Lower leg skin (tissue), 3 donors: ENCODE results near the gene PRKCZ.

ENCODE experiments used
- POLR2A ChIP-seq, 2 donors: fragments of 450-650 bp; IDR thresholded peaks; one replicate each; pipeline ENCODE4 v1.6.1; 2016 to 2017; ENCODE audit warnings: antibody characterized with exemption in 2 of 2, mild to moderate bottlenecking in 1 of 2, moderate library complexity in 1 of 2
- TF ChIP-seq, protein P1 (sequence below), 3 donors: fragments of 450-650 bp; IDR thresholded peaks; one replicate each; pipeline ENCODE4 v1.5.1; 2016; ENCODE audit warnings: antibody characterized with exemption in 3 of 3, mild to moderate bottlenecking in 3 of 3, moderate library complexity in 2 of 3

DNA sequence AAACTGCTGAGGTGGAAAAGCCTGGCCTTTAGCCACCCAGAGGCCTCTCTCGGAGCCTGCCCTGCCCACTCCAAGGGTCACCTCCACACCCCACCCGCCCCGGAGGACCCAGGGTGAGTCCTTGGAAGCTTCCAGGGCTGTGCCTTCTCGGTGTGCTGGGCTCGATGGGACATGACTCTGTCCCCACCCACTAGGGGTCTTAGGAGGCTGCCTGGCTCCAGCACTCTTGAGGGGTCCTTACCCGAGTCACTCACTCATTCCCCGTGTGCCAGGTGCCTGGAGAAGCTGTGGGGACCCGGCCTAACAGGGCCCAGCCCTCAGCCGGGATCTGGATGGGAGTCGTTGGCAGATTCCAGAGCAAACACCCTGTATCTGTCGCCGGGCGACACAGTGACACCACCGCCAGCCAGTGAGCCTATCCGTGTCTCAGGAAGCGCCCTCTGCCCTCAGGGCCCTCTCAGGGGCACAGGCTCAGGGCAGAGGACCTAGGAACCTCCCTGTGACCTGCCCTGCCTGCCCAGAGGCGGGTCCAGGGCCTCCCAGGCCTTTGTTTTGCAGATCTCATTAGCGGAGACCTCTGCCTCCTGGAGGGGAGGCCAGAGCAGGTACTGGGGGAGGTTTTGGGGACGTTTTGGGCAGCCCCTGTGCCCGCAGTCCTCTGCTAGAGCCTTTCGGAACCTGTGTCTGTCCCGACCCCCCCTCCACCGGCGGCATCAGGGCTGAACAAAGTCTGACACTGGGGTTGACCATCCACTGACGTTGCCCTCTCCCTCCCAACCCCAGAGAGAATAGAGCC is 3.1 kb upstream of the PRKCZ start:
- TF ChIP-seq, protein P1, sequence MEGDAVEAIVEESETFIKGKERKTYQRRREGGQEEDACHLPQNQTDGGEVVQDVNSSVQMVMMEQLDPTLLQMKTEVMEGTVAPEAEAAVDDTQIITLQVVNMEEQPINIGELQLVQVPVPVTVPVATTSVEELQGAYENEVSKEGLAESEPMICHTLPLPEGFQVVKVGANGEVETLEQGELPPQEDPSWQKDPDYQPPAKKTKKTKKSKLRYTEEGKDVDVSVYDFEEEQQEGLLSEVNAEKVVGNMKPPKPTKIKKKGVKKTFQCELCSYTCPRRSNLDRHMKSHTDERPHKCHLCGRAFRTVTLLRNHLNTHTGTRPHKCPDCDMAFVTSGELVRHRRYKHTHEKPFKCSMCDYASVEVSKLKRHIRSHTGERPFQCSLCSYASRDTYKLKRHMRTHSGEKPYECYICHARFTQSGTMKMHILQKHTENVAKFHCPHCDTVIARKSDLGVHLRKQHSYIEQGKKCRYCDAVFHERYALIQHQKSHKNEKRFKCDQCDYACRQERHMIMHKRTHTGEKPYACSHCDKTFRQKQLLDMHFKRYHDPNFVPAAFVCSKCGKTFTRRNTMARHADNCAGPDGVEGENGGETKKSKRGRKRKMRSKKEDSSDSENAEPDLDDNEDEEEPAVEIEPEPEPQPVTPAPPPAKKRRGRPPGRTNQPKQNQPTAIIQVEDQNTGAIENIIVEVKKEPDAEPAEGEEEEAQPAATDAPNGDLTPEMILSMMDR (IDR thresholded peaks at IDR 0.05), result no peak
- no peak for TF ChIP-seq POLR2A (IDR thresholded peaks at IDR 0.05)
